HuH-7 (cell line): ENCODE results near the gene RSPH6A.
A peak's percentile ranks its signal among the peaks of the same experiment; 100 is the strongest.

Source experiments
- DNase-seq: peaks from one replicate; pipeline ENCODE4 v3.0.0; 2011; ENCODE audit warnings: low spot score

The RSPH6A gene

GRCh38 chr19:45814851-45815480, at the start of gene RSPH6A:
Gene RSPH6A, minus strand, starts transcription at chr19:45815308. Its CDS starts 132 bp downstream, at chr19:45815176.
- no peak for DNase-seq

DNA sequence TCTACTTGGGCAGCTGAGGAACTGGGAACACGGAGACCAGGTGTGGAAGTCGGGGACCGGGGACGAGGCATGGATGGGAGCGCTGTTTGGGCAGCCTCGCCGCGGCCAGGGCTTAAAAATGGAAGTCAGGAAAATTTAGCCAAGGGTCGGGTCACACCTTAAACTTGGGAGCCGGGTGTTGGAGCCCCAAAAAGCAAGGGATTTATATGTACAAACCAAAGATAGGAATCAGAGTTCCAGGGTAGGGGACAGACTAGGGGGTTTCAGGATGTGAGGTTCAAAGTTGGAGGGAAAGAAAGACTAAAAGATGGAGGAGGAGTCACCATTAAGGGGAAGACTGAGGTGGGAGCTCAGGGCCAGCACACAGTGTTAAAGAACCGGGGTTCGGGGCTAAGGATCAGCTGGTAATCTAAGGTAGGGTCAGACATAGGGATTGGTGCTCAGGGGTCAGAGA, 49.5 kb upstream of the RSPH6A start:
- no peak for DNase-seq

- DNase-seq = peak; percentile 94
These were observed 48.9 kb upstream of the RSPH6A start, which contains the start of gene FOXA3 for GRCh38 chr19:45863840-45864628. Gene FOXA3, plus strand, starts transcription at chr19:45864326. Its CDS starts 131 bp downstream, at chr19:45864457.

DNA sequence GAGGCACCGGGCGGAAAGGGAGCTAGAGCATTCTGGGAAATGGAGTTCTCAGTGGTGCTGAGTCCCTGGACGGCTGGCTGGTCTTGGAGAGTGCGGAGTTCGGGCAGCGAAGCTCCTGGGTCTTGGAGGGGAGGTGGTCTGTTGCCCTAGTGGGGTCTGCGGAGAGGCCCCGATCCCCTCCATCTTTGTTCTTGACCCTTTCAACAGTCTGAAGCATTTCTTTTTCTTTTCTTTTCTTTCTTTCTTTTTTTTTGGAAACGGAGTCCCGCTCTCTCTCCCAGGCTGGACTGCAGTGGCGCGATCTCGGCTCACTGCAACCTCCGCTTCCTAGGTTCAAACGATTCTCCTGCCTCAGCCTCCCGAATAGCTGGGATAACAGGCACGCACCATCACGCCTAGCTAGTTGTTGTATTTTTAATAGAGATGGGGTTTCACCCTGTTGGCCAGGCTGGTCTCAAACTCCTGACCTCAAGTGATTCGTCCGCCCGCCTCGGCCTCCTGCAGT, 48.3 kb upstream of the RSPH6A start:
- DNase-seq = no peak

GRCh38 chr19:45862564-45863334, 47.6 kb upstream of the RSPH6A start, which contains the start of gene SYMPK:
Gene SYMPK, minus strand, starts transcription at chr19:45863147. Its CDS starts 8,652 bp downstream, at chr19:45854495.
- peak; percentile 97 for DNase-seq

GRCh38 chr19:45862271-45862563, 47.1 kb upstream of the RSPH6A start:
- no peak for DNase-seq

DNA sequence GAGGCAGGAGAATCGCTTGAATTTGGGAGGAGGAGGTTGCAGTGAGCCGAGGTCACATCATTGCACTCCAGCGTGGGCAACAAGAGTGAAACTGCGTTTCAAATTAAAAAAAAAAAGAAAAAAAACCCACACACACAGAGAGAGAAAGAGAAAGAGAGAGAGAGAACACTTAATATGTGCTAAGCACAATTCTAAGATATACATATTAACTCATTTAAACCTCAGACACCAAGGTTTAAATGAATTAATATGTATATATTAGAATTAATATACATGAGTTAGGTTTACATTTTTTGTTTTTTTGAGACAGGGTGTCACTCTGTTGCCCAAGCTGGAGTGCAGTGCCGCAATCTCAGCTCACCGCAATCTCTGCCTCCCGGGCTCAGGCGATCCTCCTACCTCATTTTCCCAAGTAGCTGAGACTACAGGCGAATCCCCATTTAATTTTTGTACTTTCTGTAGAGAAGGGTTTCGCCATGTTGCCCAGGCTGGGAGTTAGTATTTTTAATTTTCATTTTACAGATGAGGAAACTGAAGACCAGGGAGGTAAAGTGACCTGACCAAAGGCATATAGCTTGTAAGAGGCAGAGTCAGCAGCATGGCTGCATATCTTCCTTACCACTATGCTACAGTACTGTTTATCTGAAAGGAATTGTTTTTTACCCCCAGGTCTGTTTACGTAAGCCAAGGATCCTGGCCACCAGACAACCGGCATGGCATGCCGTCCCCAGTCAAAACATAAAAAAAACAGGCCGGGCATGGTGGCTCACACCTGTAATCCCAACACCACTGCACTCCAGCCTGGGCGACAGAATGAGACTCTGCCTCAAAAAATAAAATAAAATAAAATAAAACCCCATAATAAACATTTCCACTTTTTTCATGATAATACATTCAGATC, 45.5 kb upstream of the RSPH6A start:
- no peak for DNase-seq

DNA sequence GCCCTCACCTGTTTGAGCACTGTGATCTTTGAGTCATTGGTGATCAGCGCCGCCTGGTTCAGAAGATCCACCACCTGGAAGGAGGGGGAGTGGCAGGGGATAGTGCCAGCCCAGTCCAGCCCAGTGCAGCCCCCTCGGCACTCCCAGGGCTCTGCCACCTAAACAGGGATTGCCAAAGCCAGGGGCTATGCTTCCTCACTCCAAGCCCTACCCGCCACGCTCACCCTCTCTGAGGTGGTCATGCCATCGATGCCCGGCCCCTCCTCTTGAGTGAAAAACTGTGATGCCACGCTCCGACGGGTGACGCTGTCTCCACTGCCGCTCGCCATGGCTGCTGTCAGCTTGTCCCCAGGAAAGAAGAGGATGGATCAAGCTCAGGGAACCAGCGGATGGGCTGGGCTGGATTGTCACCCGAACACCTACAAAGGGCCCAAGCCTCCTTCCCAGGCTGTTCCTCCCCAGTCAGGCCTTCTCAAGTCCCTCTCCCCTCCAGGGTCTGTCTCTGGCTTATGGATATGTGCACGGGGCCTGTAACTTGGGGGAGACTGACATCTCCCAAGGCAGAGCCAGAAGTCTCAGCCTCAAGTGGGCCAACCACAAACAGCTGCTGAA, 39.2 kb upstream of the RSPH6A start:
- DNase-seq = no peak

DNA sequence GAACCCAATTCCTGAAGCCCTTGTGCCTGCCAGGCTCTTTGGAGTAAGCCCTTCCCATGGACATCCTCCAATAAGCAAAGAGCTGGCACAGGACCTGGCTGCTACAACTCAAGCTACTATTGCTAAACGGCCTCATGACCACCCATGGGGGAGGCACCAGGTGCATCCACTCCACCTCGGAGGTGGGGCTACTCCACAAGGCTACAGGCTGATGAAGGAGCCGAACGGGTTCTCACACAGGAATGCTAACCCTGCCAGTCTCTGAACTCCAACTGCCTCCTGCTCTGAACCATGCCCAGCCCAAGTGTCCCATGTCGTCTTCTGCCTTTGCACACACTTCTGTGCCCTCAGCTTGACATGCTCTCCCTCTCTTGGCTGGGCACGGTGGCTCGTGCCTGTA, 37.9 kb upstream of the RSPH6A start:
- DNase-seq = no peak

GRCh38 chr19:45852145-45852750, 37.1 kb upstream of the RSPH6A start:
- DNase-seq = no peak

DNA sequence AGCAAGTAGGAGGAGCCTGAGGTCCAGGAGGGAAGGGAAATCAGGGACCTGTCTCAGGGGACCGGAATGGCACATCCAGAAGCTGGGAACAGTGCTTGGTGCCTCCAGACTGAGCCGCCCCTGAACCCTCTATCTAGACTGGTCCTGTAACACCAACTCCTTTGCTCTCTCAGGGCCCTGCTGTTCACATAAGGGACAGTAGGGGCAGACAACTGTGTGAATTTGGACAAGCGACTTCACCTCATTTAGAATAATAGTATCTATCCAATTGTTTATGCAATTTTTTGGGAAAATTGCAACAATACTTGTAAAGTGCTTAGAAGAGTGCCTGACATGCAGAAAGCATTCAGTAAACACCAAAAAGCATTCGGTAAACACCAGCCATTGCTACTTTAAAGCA, 33.8 kb upstream of the RSPH6A start:
- no peak for DNase-seq

GRCh38 chr19:45847663-45848062, 32.6 kb upstream of the RSPH6A start:
- DNase-seq = no peak

GRCh38 chr19:45842198-45842597, 27.1 kb upstream of the RSPH6A start:
- no peak for DNase-seq

GRCh38 chr19:45834970-45835369, 19.9 kb upstream of the RSPH6A start:
- no peak for DNase-seq

DNA sequence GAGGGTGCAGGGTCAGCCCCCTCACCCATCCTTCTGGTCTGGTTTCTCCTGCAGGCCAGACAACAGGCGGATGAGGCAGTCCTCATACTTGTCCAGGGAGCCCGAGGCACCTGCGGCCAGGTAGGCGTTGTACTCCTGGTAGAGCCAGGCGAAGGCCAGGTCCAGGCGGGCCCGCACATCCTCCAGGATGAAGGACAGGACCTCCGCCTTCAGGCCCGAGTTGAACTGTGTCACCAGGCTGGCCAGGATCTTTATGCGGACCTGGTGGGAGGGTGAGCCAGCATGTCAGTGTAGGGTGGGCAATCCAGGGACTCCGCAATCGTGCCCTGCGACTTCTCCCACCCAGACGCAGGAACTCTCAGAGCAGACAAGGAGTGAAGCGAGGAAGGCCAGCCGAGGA, 13.8 kb upstream of the RSPH6A start:
- no peak for DNase-seq

- DNase-seq = no peak
These were observed 13.4 kb upstream of the RSPH6A start for GRCh38 chr19:45828523-45828922.

DNA sequence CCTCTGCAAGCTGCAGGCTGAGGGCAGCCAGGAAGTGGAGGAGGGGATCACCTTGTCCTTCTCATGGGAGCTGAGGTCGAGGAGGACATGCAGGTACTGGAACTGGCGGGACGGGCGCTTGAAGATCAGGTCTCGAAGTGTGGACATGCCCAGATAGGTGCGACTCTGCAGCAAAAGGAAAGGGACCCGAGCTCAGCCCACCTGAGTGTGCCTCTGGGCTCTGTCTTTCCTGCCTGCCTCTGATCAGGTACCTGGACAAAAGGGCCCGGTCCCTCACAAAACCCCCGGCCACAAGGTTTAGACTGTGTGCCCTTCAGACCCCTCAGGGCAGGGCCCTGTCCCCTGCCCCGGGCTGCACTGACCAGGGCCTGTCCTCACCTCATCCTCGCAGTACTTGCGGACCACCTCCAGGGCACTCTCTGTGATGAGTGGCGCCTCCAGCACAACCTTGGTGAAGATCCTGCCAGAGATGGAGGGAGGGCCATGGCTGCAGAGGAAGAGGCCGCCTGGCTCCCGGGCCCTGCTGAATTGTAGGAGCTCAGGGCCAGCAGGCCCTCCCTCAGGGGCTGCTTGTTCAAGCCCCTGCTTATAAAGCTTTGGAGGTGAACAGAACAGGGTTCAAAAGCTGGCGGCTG, 12.5 kb upstream of the RSPH6A start:
- DNase-seq = no peak

DNA sequence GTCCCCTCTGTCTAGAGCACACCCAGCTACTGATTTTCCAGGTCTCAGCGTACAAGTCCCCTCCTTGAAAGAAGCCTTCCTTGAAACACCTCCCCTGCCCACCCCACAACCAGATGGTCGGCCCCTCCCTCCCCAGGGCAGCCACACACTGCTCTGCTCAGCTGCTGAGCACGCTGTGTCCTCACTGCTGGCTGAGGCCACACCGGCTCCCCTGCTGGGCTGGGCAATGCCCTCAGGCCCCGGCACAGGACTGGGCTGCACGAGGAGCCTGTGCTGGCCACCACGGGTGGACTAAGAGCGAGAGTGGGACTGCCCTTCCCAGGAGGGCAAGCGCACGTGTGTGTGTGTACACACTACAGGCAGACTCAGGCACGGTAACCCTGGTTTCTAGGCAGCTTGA, 11.8 kb upstream of the RSPH6A start:
- no peak for DNase-seq

- no peak for DNase-seq
These were observed 11.1 kb upstream of the RSPH6A start for GRCh38 chr19:45825917-45826893.
